IPS-NIHi7 (cell line): ENCODE data around the gene RSRC1.
"Not testable (repeated sequence)": the region's sequence is repeated elsewhere in the genome, so short reads cannot be mapped to it uniquely, and the experiment has no call there.

Source experiments
- DNase-seq: peaks from one replicate; pipeline ENCODE4 v3.0.0; 2012; ENCODE audit warnings: mixed read lengths; ENCODE audit errors: extremely low spot score

The RSRC1 gene

GRCh38 chr3:158329696-158330441, 220.0 kb downstream of the RSRC1 start:
- DNase-seq = not testable (repeated sequence)

GRCh38 chr3:158330870-158331269, 221.0 kb downstream of the RSRC1 start:
- no peak for DNase-seq

- no peak for DNase-seq
Measured at GRCh38 chr3:158333736-158334135, 223.8 kb downstream of the RSRC1 start.

- DNase-seq = no peak
Measured at GRCh38 chr3:158337110-158337509, 227.2 kb downstream of the RSRC1 start.

DNA sequence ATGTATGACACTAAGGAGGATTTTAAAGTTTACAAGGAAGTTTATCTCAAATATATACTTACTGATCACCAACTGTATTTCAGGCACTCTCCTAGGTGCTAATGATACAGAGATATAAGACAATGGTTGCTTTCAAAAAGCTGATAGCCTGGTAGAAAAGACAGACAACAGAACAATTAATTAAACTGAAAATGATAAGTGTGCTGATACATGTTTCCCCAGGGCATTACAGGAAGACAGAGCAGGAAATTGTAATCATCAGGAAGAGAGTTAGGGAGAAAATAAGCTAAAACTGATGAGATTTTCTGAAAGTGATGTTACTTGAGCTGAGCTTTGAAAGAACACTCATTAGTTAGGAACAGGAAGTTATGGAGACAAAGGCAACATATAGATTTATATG, 229.7 kb downstream of the RSRC1 start:
- DNase-seq = no peak

DNA sequence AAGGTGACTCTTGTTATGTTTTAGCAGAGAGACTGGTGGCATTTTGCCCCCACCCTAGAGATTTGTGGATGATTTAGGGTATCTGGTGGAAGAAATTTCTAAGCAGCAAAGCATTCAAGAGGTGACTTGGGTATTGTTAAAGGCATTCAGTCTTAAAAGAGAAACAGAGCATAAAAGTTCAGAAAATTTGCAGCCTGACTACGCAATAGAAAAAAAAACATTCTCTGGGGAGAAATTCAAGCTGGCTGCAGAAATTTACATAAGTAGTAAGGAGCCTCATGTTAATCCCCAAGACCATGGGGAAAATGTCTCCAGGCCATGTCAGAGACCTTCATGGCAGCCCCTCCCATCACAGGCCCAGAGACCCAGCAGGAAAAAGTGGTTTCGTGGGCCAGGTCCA, 231.1 kb downstream of the RSRC1 start:
- DNase-seq = not testable (repeated sequence)

DNA sequence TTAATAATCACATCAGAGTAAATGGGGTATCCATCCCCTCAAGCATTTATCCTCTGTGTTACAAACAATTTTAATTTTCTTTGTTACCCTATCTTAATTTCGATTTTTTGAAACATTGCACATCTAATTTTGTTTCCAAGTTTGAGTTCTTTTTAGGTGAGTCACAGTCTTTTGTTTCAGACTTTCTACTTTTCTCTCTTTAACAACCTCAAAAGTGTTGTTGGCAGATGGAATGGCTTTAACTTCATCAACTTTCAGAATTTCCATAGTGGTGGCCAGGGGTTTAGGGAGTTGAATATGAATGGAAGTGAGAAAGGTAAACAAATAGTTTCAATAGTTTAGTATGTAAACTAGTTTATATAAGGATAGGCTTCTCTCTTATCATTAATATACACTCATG, 238.1 kb downstream of the RSRC1 start:
- DNase-seq = no peak

- DNase-seq = no peak
Measured at GRCh38 chr3:158350971-158351370, 241.1 kb downstream of the RSRC1 start.

DNA sequence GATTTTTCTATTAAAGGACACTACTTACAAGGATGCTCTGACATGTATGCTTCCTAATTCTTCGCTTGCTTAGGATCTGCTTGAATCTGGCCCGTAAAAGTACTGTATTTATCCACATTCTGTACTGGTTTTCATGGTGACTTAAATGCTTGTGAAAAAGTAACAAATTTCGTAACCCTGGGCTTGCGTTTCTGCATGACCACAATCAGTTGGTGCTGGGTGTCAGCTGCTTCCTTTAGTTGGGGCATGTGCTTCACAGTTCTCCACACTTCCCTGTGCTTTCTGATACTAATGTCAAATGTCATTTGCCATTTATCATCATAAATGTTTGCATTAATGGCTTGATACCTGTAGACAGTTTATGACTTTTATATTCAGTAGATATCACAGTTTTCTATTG, 242.7 kb downstream of the RSRC1 start:
- DNase-seq = no peak

DNA sequence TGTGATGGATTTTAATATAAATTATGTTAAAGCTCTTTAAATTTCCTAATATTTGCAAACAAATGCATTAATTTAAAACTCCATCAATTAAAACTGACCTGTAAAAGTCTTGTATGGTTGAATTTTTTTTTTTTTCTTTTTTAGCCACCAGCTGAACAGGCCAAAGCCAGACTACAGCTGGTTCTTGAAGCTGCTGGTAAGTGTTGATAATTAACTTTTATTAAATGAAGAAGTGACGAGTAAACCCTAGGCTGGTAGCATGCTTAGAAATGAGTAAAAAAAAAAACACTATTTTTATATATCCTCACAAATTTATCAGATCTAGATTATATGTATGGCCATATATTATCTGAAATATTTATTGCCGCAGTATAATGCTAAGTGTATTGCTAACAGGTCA, 244.8 kb downstream of the RSRC1 start:
- no peak for DNase-seq

DNA sequence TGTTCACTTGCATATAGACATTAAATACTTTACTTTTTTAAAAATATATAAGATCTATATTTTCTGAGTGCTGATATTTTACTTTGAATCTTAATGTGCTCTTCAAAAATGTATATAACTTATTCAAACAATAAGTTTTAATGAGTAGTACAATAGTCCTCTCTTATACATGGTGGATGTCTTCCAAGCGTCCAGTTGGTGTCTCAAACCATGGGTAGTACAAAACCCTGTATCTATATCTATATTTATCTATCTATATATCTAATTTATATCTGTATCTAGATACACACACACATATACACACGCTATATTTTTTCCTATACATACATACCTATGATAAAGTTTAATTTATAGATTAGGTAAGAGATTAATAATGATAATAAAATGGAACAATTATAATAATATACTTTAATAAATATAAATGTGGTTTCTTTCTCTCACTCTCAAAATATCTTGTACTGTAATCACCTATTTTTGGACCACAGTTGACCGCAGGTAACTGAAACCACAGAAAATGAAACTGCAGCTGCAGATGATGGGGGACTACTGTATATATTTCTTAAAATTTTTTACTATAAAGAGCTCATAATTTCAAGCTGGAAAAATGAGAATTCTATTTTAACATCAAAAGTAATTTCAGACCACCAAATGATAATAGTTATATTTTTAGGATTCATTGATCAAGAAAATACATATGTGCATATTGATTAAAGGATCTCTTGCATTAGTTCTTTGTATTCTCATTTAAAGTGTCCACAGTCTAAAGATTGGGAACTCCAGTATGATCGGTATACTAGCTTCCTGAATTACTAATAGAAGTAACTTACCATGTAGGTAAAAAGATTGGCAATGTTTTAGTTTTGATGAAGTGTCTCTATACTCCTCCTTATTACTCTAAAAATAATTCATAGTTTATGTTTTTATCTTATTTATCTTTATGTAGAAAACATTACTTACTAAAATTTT, 246.0 kb downstream of the RSRC1 start:
- DNase-seq = no peak

DNA sequence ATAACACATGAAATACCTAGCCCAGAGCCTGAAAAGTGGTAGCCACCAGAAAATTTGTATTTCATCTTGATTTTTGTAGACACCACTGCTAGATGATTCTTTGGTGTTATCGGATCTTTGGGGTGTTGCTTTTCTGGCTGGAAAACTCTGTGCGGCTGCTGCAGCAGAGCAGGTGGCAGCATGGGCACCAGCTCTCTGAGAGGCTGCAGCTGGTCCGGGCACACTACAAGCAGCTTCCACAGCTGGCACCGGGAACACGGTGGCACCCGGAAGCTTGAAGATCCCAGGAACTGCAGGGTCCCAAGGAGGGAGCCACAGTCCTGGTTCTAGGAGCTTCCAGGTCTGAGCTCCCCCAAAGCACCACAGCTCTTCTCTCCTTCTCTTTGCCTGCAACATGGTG, 249.4 kb downstream of the RSRC1 start:
- no peak for DNase-seq

DNA sequence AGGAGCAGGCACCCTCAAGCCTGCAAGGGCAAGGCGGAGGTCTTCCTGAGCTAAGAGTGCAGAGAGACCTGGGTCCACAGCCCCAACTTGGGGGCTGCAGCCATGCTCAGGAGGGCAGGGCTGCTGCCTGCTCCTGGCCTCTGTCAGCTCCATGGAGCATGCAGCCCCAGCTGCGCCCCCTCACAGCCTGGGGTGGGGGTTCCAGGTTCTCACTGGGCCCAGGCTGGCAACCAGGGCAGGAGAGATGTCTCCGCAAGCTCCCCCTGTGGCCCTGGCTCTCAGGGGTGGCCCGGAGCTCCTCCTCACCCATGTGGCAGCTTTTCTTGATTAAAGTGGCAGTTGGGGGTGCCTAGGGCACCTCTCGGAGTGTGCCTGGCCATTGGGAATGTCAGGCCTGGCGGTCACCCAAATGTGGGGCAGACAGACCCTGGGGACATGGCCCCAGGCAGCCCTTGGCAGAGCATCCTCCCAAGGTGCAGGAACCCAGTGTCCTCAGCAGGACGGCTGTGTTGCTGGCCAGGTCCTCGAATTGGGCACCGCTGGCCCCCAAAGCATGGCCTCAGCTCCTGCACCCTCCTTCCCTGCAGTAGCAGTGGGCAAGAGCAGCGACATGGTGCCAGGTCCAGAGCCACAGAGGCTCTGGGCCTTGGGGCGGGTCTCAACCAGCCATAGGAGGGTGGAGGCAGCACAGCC, 251.0 kb downstream of the RSRC1 start:
- DNase-seq = no peak

DNA sequence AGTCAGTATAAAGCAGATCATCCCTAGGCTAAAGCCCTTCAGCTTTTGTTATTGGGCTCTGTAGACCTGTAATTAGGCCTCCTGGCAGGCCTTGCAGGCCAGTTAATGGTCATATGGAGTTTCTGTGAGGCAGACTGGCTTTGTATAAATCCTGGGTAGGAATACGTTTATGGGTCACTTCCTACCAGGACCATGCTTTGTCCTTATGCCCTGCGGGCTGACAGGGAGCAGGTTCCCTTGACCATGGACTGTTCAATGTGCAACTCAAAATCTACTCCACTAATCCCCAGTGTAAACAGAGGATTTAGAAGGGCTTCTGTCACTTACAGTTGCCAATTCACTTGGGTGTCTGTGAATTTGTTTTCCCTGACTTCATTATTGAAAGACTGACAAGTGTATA, 258.4 kb downstream of the RSRC1 start:
- no peak for DNase-seq

GRCh38 chr3:158369279-158369678, 259.4 kb downstream of the RSRC1 start:
- no peak for DNase-seq

- no peak for DNase-seq
Measured at GRCh38 chr3:158379517-158379916, 269.6 kb downstream of the RSRC1 start.

DNA sequence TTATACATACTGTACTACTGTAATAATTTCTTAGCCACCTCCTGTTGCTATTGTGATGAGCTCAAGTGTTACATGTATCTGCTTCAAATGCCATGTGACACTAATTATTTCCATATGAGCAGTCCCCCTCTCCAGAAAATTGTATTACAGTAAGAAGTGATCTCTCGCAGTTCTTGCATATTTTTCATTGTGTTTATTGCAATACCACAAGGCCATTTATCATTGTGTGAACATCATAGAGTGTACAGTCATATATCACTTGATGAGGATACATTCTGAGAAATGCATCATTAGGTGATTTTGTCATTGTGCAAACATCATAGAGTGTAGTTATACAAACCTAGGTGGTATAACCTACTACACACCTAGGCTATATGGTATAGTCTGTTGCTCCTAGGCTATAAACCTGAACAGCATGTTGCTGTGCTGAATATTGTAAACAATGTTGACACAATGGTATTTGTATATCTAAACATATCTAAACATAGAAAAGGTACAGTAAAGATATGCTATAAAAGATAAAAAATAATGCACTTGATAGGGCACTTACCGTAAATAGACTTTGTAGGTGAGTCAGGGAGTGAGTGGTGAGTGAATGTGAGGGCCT, 271.5 kb downstream of the RSRC1 start:
- no peak for DNase-seq

DNA sequence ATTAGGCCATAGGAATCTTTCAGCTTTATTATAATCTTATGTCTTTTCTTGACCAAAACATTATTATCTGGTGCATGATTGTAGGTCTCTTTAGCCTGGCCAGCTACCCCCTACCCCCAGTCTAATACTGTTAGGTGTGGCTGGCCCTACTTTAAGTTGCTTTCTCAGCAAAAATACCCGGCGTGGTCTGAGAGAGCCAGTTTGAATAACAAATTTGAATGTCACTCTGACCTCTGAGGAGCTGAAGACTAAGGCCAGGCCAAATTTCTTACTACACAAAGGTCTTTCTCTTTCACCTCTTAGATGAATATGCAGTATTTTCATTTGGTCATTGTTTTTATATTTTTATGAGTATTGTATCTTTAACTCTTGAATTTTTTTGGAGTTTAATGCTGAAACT, 272.6 kb downstream of the RSRC1 start:
- no peak for DNase-seq

GRCh38 chr3:158384019-158384418, 274.1 kb downstream of the RSRC1 start:
- no peak for DNase-seq

DNA sequence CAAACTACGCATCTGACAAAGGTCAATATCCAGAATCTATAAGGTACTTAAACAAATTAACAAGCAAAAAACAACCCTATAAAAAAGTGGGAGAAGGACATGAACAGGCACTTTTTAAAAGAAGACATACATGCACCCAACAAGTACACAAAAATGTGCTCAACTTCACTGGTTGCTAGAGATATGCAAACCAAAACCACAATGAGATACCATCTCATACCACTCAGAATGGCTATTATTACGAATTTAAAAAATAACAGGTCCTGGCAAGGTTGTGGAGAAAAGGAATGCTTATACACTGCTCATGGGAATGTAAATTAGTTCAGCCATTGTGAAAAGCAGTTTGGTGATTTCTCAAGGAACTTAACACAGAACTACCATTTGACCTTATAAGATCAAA, 285.5 kb downstream of the RSRC1 start:
- DNase-seq = no peak

DNA sequence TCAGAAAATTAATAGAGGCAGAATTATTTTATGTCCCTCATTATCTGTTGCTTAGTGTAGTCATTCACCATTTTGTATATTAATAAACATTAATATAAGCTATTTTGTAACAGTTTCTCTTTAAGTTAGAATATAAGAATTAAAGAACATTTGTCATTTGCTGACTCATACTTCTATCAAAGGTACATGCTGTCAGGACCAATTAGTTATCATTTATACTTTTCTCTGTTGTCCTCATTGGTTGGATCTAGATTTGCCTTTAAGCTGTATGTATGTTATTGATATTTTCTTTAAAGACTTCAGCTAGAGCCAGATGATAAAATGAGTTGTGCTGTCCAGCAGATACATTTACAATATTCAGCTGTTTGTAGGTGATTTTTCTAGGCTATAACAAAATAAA, 292.7 kb downstream of the RSRC1 start:
- no peak for DNase-seq

- DNase-seq = no peak
Measured at GRCh38 chr3:158403013-158403412, 293.1 kb downstream of the RSRC1 start.
